Stimulated activated CD8-positive, alpha-beta memory T cell treated with anti-CD3 and anti-CD28 coated beads, Interleukin-15, amount 100 ng/mL, for 4 hours (primary cell): ENCODE measurements around the gene SYP.
A peak's percentile ranks its signal among the peaks of the same experiment; 100 is the strongest.
"Not testable (repeated sequence)": the region's sequence is repeated elsewhere in the genome, so short reads cannot be mapped to it uniquely, and the experiment has no call there.

ENCODE experiments used
- DNase-seq, 2 donors: peaks; one replicate each; pipeline ENCODE4 v3.0.0-alpha.2; 2020; ENCODE audit warnings: low read depth in 2 of 2

SYP gene

GRCh38 chrX:49166914-49167739 is 32.9 kb downstream of the SYP start:
- DNase-seq = peak in 1 of 2 donors; percentile 45

GRCh38 chrX:49165901-49166881 is 33.8 kb downstream of the SYP start:
- DNase-seq = peak; percentile 42 to 57

- no peak for DNase-seq
Observed at GRCh38 chrX:49164589-49165360, 35.2 kb downstream of the SYP start.

- DNase-seq = peak; percentile 58
Observed at GRCh38 chrX:49163555-49164419, 36.2 kb downstream of the SYP start.

- no peak for DNase-seq
Observed at GRCh38 chrX:49162620-49163019, 37.4 kb downstream of the SYP start, which contains the start of gene MAGIX. TSS of gene MAGIX (plus strand) at chrX:49162758. CDS start at chrX:49162890, 132 bp downstream.

- DNase-seq = no peak
Observed at GRCh38 chrX:49161632-49162031, 38.4 kb downstream of the SYP start.

GRCh38 chrX:49160908-49161307 is 39.1 kb downstream of the SYP start:
- DNase-seq = no peak

- no peak for DNase-seq
Observed at GRCh38 chrX:49157194-49157593, 42.8 kb downstream of the SYP start.

GRCh38 chrX:49155900-49156837 is 43.8 kb downstream of the SYP start:
- peak; percentile 66 to 68 for DNase-seq

- no peak for DNase-seq
Observed at GRCh38 chrX:49155243-49155899, 44.6 kb downstream of the SYP start.

GRCh38 chrX:49153467-49153866 is 46.5 kb downstream of the SYP start:
- no peak for DNase-seq

GRCh38 chrX:49149291-49149690 is 50.7 kb downstream of the SYP start:
- DNase-seq = not testable (repeated sequence)

- not testable (repeated sequence) for DNase-seq
Observed at GRCh38 chrX:49148390-49149100, 51.4 kb downstream of the SYP start.

GRCh38 chrX:49147936-49148335 is 52.1 kb downstream of the SYP start:
- DNase-seq = no peak

GRCh38 chrX:49147282-49147681 is 52.7 kb downstream of the SYP start:
- DNase-seq = no peak

- not testable (repeated sequence) for DNase-seq
Observed at GRCh38 chrX:49143154-49143553, 56.8 kb downstream of the SYP start.

GRCh38 chrX:49142264-49142663 is 57.7 kb downstream of the SYP start:
- DNase-seq = not testable (repeated sequence)

GRCh38 chrX:49139713-49140112 is 60.3 kb downstream of the SYP start:
- DNase-seq = no peak
